Heart left ventricle (tissue), 13 donors: ENCODE results near the gene LGI2.

ENCODE experiments used
- CTCF ChIP-seq, 12 donors: fragments of 200-600 bp; sonication (generic) in 4 of 12; IDR thresholded peaks; one replicate each; pipeline versions ENCODE4 v1.5.0 to v1.8.0; 2018 to 2022; ENCODE audit warnings: antibody characterized with exemption in 12 of 12, mild to moderate bottlenecking in 5 of 12
- POLR2A ChIP-seq, 2 donors: fragments of 450-650 bp; IDR thresholded peaks; one replicate each; pipeline ENCODE4 v1.6.1; 2017; ENCODE audit warnings: antibody characterized with exemption in 2 of 2, mild to moderate bottlenecking in 2 of 2, moderate library complexity in 2 of 2
- donor health status: ischemic (EF 13 %, LVEDD 7.1; RV severe dilation, severe dysfunction).
- donor health status: DM: no; HTN: yes; CAD: no.
- donor health status: DM: no; HTN: no; CAD: no.
- donor health status: ischemic (EF 25% LVEDD 6.9; RV normal size, moderate dysfunction).
- donor health status: ischemic (EF 25% LVEDD 5.7; RV mildly dilated, moderate dysfunction).
- donor health status: ischemic (EF 35%, LVEDD 5.7; RV mildly dilated, moderate dysfunction).
- donor health status: nonischemic (EF 11% LVEDD 7.7; RV severe dilation, severe dysfunction).
- donor health status: DM: yes; HTN: yes; CAD: no.
- donor health status: PGD.
- donor health status: ischemic (EF 29% LVEDD 5.4; RV normal size, mild dysfunction).
- donor health status: nonischemic (EF 23%, LVEDD 6.1; RV moderate dilation, normal function).

DNA sequence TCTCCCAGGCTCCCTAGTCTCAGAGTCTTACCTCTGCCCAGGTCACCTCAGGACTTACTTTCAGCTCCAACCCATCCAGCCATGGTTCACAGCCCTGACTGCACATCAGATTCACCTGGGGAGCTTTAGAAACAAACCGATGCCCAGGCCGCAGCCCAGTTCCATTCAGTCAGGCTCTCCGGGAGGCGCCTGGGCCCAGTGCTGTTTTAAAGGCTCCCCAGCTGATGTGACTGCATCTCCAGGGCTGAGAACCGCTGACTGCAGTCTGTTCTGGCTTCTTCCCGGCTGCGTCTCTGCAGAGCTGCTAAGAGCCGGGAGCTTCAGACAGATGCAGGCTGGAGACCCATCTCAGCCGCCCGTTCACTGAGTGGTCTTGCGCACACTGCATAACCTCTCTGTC is 44.4 kb upstream of the LGI2 start:
- TF ChIP-seq CTCF (IDR thresholded peaks at IDR 0.05) = no peak
- TF ChIP-seq POLR2A (IDR thresholded peaks at IDR 0.05) = no peak
